Lung microvascular endothelial cell (primary cell): ENCODE measurements around the gene CARD18. TPM values are rescaled to one million over a fixed set of nuclear protein-coding genes. Genes with fewer than 3 reads are reported as not detected.

ENCODE experiments used
- total RNA-seq: library from RNA; depleted of rRNA; stranded (reverse); fragments of >200 nt; gene quantifications from 2 replicates; pipeline ENCODE4 v1.2.1, GENCODE V29; 2014

The CARD18 gene
- total RNA-seq, 1 donor from 2014 or later, result not detected

Other genes with a start within 250 kb of the CARD18 start
- gene CASP12, start 241.3 kb downstream of the CARD18 start, total RNA-seq, result 5.0 and 7.0 TPM in 2 replicates
- gene CASP4, start 171.2 kb downstream of the CARD18 start, total RNA-seq, result 162 and 200 TPM in 2 replicates
- gene CASP5, start 116.6 kb downstream of the CARD18 start, total RNA-seq, result not detected in 2 replicates
- gene CASP1, start 104.6 kb downstream of the CARD18 start, total RNA-seq, result 26.6 and 28.0 TPM in 2 replicates
- 106 and 113 TPM in 2 replicates for gene CARD16, start 94.4 kb downstream of the CARD18 start, total RNA-seq